GM12878 (cell line): ENCODE data around the gene VWA3A.

ENCODE experiments used
- FOXM1 ChIP-seq: IDR thresholded peaks from 2 replicates; pipeline ENCODE4 v1.6.1; 2012; ENCODE audit warnings: low read depth, mild to moderate bottlenecking, inconsistent platforms, low read length, moderate library complexity
- NFIC ChIP-seq: IDR thresholded peaks from 2 replicates; pipeline ENCODE4 v1.6.1; 2012; ENCODE audit warnings: low read depth, mild to moderate bottlenecking, inconsistent platforms, low read length, moderate library complexity
- POLR2A ChIP-seq: IDR thresholded peaks from 2 replicates; pipeline ENCODE4 v1.6.1; 2011; ENCODE audit warnings: low read depth, mild to moderate bottlenecking, low read length

- TF ChIP-seq NFIC (no peak), FOXM1 (no peak), POLR2A (no peak)
These were observed 100.1 kb downstream of the VWA3A start for GRCh38 chr16:22192261-22193062.
